Muscle of leg (tissue), 11 donors: ENCODE data around the gene HIVEP2. TPM values are rescaled to one million over a fixed set of nuclear protein-coding genes. Genes with fewer than 3 reads are reported as not detected.

Experiments
- DNase-seq: peaks from one replicate; pipeline ENCODE4 v3.0.0; 2013
- H3K27ac ChIP-seq: one replicate; pipeline ENCODE4 v1.5.1; 2013; ENCODE audit warnings: mild to moderate bottlenecking, low read length, control low read depth
- H3K27me3 ChIP-seq: one replicate; pipeline ENCODE4 v1.6.1; 2013; ENCODE audit warnings: low read length; ENCODE audit not compliant: control insufficient read depth, insufficient read depth
- H3K36me3 ChIP-seq: one replicate; pipeline ENCODE4 v1.6.1; 2013; ENCODE audit warnings: low read length; ENCODE audit not compliant: control insufficient read depth, insufficient read depth
- H3K4me1 ChIP-seq: one replicate; pipeline ENCODE4 v1.6.1; 2013; ENCODE audit warnings: low read length; ENCODE audit not compliant: control insufficient read depth, insufficient read depth
- H3K4me3 ChIP-seq: one replicate; pipeline ENCODE4 v1.5.1; 2013; ENCODE audit warnings: low read length, control low read depth
- H3K9me3 ChIP-seq: replicated peaks from 2 replicates; pipeline ENCODE4 v1.6.1; 2013; ENCODE audit warnings: low read depth, low read length; ENCODE audit not compliant: control insufficient read depth
- WGBS: methylation state at CpG from one replicate; pipeline ENCODE4 v1.1.5; 2013; ENCODE audit warnings: missing lambda C conversion rate; ENCODE audit not compliant: insufficient coverage; 5-methylcytosine and 5-hydroxymethylcytosine counted together
- polyA plus RNA-seq, 8 donors: library from polyadenylated mRNA; unstranded; fragments of 120-200 nt; gene quantifications; one replicate each; pipeline versions ENCODE4 v1.2.1 to v1.2.3, GENCODE V29; 2013; ENCODE audit warnings: inconsistent platforms in 1 of 8, low replicate concordance in 1 of 8; ENCODE audit not compliant: insufficient read length in 8 of 8, insufficient read depth in 1 of 8
- total RNA-seq: library from RNA; stranded (reverse); fragments of 120-200 nt; gene quantifications from one replicate; pipeline ENCODE4 v1.2.4, GENCODE V29; 2013

Gene HIVEP2
- total and polyA plus RNA-seq, 9 donors: 8.6 to 17.9 (median 14.8) TPM

- no peaks in the 10 kb centered on the region for H3K27me3 ChIP-seq
- H3K36me3 ChIP-seq: no peaks in the 10 kb centered on the region
- under 1% methylated on average over 54 of the region's 62 CpGs for WGBS
- H3K4me3 ChIP-seq: peak overlapping the region; percentile 97
- peak overlapping the region; percentile 99 for H3K27ac ChIP-seq
- H3K4me1 ChIP-seq: peaks cover 10% of the 10 kb centered on the region
- no peaks in the 10 kb centered on the region for H3K9me3 ChIP-seq
- DNase-seq: peak; percentile 99
These were observed 1.4 kb upstream of the HIVEP2 start for GRCh38 chr6:142946181-142946923.

GRCh38 chr6:142945446-142946180 is 637 bp upstream of the HIVEP2 start:
- no peaks in the 10 kb centered on the region for H3K27me3 ChIP-seq
- peak overlapping the region; percentile 97 for H3K4me3 ChIP-seq
- no peaks in the 10 kb centered on the region for H3K36me3 ChIP-seq
- peaks cover 10% of the 10 kb centered on the region for H3K4me1 ChIP-seq
- H3K27ac ChIP-seq: peak overlapping the region; percentile 99
- H3K9me3 ChIP-seq: no peaks in the 10 kb centered on the region
- WGBS: under 1% methylated on average over 61 of the region's 75 CpGs
- peak; percentile 63 for DNase-seq

- Histone ChIP-seq H3K9me3 (no peaks in the 10 kb centered on the region), H3K4me1 (peaks cover 10% of the 10 kb centered on the region), H3K36me3 (no peaks in the 10 kb centered on the region), H3K27ac (peak overlapping the region; percentile 99), H3K4me3 (peak overlapping the region; percentile 83), H3K27me3 (no peaks in the 10 kb centered on the region)
- 0% methylated on average over 38 of the region's 54 CpGs for WGBS
- DNase-seq: peak; percentile 96
These were observed 590 bp downstream of the HIVEP2 start for GRCh38 chr6:142944124-142945048.

- peak; percentile 52 for DNase-seq
- Histone ChIP-seq H3K36me3 (no peaks in the 10 kb centered on the region), H3K4me1 (peaks cover 10% of the 10 kb centered on the region), H3K27me3 (no peaks in the 10 kb centered on the region), H3K9me3 (no peaks in the 10 kb centered on the region), H3K4me3 (peak overlapping the region; percentile 83), H3K27ac (peak overlapping the region; percentile 99)
- WGBS: 13% methylated on average over 4 of the region's 8 CpGs
These were observed 1.3 kb downstream of the HIVEP2 start for GRCh38 chr6:142943711-142944123.

GRCh38 chr6:142942805-142943227 is 2.2 kb downstream of the HIVEP2 start:
- DNase-seq: peak; percentile 79
- no CpG with 5 or more reads among the region's 3 CpGs for WGBS
- Histone ChIP-seq H3K36me3 (no peaks in the 10 kb centered on the region), H3K9me3 (no peaks in the 10 kb centered on the region), H3K27ac (peak overlapping the region; percentile 99), H3K4me1 (peaks cover 10% of the 10 kb centered on the region), H3K4me3 (no peak overlapping the region), H3K27me3 (no peaks in the 10 kb centered on the region)

- Histone ChIP-seq H3K4me3 (no peak overlapping the region), H3K36me3 (no peaks in the 10 kb centered on the region), H3K9me3 (no peaks in the 10 kb centered on the region), H3K4me1 (peaks cover 10% of the 10 kb centered on the region), H3K27me3 (no peaks in the 10 kb centered on the region), H3K27ac (no peak overlapping the region)
- 0% methylated on average over 1 of the region's 1 CpG for WGBS
- no peak for DNase-seq
These were observed 2.7 kb downstream of the HIVEP2 start for GRCh38 chr6:142942238-142942637.

- no peak overlapping the region for H3K27ac ChIP-seq
These were observed 4.0 kb downstream of the HIVEP2 start for GRCh38 chr6:142941018-142941417.

GRCh38 chr6:142940487-142940886 is 4.5 kb downstream of the HIVEP2 start:
- Histone ChIP-seq H3K27ac (no peak overlapping the region), H3K9me3 (no peaks in the 10 kb centered on the region), H3K36me3 (no peaks in the 10 kb centered on the region), H3K27me3 (no peaks in the 10 kb centered on the region), H3K4me3 (no peak overlapping the region), H3K4me1 (peaks cover 5% of the 10 kb centered on the region)
- DNase-seq: no peak
- WGBS: 89% methylated on average over 3 of the region's 3 CpGs

More at GRCh38 chr6:142941018-142941417, 4.0 kb downstream of the HIVEP2 start:
- 94% methylated on average over 3 of the region's 7 CpGs for WGBS
- no peaks in the 10 kb centered on the region for H3K9me3 ChIP-seq
- H3K27me3 ChIP-seq: no peaks in the 10 kb centered on the region
- H3K4me1 ChIP-seq: peaks cover 5% of the 10 kb centered on the region
- H3K4me3 ChIP-seq: no peak overlapping the region
- DNase-seq: no peak
- H3K36me3 ChIP-seq: no peaks in the 10 kb centered on the region

GRCh38 chr6:142938510-142938909 is 6.5 kb downstream of the HIVEP2 start:
- Histone ChIP-seq H3K36me3 (no peaks in the 10 kb centered on the region), H3K4me3 (no peak overlapping the region), H3K27ac (no peak overlapping the region), H3K9me3 (no peaks in the 10 kb centered on the region), H3K4me1 (no peaks in the 10 kb centered on the region), H3K27me3 (no peaks in the 10 kb centered on the region)
- WGBS: 93% methylated on average over 2 of the region's 5 CpGs
- no peak for DNase-seq
